ENCODE data around the gene XCR1. TPM values are rescaled to one million over a fixed set of nuclear protein-coding genes. Genes with fewer than 3 reads are reported as not detected.
A peak's percentile ranks its signal among the peaks of the same experiment; 100 is the strongest.

Gene XCR1
- total RNA-seq, 2 experiments from 2014 or later = not detected

DNA sequence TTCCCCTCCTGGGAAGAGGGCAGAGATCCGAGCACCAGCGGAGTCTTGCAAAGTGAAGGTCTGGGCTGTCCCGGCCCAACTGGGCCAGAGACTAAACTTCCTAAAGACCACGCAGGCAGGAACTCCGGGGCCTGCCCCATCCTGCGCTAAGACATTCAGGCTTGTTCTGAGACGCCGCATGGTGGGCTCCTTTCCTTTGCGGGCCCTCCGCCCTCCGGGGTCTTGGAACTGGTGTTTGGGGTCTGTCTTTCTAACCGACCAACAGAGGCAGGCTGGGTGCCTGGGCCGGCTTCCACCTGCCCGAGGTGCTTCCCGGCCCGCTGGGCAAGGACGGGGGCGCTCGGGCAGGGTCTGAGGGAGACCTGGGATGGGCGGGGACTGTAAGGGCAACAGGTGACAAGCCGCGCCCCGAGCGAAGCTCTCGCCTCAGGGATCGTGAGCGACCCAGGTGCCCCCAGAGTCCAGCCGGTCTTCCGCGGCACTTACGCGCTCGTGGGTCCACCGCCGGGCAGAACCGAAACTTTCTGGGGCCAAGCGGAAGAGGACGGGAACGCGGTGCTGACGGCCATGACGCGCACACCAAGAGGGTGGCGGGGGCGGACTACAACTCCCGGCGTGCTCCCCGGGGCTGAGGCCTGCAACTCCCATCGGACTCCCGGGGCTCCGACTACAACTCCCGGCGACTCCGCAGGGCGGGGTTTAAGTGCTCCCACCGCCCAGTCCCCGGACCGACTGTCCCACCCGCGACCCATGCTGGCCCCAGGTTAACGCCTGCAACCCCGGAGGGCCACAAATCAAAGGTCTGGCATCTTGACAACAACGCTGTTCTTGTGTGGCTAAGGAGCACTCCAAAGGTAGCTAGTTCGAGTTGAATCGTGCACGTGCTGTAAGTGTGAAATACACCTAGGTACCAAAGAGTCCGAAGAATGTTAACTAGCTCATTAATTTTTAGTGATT lies 31.8 kb downstream of the XCR1 start, which contains the start of gene FYCO1:
FYCO1 (minus strand) TSS at position 589 of the 957 bp plus-strand sequence. CDS start 10,914 bp downstream, outside the sequence.
- no peaks in the 10 kb centered on the region for H4K20me1 ChIP-seq (ENCODE audit: insufficient read depth, low read length)
- peak within 1 kb of the TSS; percentile 91 for H3K4me2 ChIP-seq (ENCODE audit: low read length)
- intact Hi-C loops (cut with micrococcal nuclease; ENCODE audit: unreplicated experiment) = no loop called here
- POLR2A ChIA-PET = interaction anchor here (0.6 to 1.1 kb wide), 8 partner anchors 18 to 553 kb away, joined by 3 to 6 read pairs (median 3); partner anchors contain the start of gene LZTFL1
- CTCF ChIA-PET (ENCODE audit: unreplicated experiment) = interaction anchor here (1.3 kb wide), 1 partner anchor 84 kb away, joined by 3 read pairs; no protein-coding TSS in a partner anchor
- no peaks in the 10 kb centered on the region for H3K9me3 ChIP-seq (ENCODE audit: low read length)
- no peaks in the 10 kb centered on the region for H3K36me3 ChIP-seq (ENCODE audit: insufficient read depth, low read length)
- peaks cover 30% of the 10 kb centered on the region for H3K4me1 ChIP-seq (ENCODE audit: insufficient read depth, low read length, poor library complexity, severe bottlenecking)
- peak within 1 kb of the TSS; percentile 33 for H3K27ac ChIP-seq (ENCODE audit: low read depth, low read length, poor library complexity, severe bottlenecking)
- H3K4me3 ChIP-seq (ENCODE audit: low read depth, low read length, poor library complexity, severe bottlenecking) = peak within 1 kb of the TSS; percentile 79
- peak; percentile 88 for DNase-seq (ENCODE audit: low spot score)
- TSS peak; percentile 77 for BruUV-seq (replicated peaks)
- peaks cover 23% of the 10 kb centered on the region; the same call in 1 of the 2 replicates for H3K79me2 ChIP-seq (ENCODE audit: insufficient read depth, low read depth, low read length)
- H2AFZ ChIP-seq (ENCODE audit: low read length) = peak within 1 kb of the TSS; percentile 92
- H3K9me2 ChIP-seq (ENCODE audit: insufficient read depth, low read length) = no peaks in the 10 kb centered on the region
- TF ChIP-seq, protein P1, sequence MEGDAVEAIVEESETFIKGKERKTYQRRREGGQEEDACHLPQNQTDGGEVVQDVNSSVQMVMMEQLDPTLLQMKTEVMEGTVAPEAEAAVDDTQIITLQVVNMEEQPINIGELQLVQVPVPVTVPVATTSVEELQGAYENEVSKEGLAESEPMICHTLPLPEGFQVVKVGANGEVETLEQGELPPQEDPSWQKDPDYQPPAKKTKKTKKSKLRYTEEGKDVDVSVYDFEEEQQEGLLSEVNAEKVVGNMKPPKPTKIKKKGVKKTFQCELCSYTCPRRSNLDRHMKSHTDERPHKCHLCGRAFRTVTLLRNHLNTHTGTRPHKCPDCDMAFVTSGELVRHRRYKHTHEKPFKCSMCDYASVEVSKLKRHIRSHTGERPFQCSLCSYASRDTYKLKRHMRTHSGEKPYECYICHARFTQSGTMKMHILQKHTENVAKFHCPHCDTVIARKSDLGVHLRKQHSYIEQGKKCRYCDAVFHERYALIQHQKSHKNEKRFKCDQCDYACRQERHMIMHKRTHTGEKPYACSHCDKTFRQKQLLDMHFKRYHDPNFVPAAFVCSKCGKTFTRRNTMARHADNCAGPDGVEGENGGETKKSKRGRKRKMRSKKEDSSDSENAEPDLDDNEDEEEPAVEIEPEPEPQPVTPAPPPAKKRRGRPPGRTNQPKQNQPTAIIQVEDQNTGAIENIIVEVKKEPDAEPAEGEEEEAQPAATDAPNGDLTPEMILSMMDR (conservative IDR thresholded peaks at IDR 0.05; ENCODE audit: low read length) = no peak
- TF ChIP-seq EZH2phosphoT487 (IDR thresholded peaks at IDR 0.05; ENCODE audit: borderline replicate concordance, low read depth, low read length) = no peak

DNA sequence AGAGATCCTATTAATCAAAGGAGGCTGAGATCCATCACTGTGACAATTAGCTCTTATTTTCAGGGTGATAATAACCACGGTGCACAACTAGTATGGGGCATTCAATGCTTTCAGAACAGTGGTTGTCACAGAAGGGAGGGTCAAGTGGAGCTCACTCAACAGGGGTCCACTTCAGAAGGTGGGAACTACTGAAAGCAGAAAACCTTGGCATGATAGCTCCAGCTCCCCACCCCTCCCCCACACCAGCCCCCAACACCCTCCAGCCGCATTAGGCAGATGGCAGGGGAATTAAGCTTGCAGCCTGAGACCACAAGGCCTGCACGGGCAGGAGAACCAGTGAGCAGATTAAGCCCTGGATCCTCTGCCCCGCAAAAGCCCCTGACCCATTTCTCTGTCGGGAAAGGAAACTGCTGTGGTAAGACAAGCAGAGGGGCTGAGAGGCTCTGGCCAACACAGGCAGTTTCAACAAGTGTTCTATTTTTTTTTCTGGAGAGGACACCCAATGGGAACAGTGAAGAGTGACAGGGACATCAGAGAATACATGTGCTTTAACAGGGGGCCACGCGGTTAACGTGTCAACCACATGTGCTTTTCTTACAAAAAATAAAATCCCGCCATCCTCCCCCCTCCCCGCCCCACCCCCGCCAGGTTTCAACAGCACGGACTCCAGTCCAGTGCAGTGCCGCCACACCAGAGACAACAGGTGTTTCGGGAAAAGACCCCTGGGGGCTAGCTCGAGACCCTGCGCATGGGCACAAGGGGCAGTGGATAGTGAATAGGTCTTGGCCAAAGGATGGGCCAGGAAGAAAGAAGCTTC lies 32.7 kb downstream of the XCR1 start:
- peak overlapping the region; percentile 79 for H3K4me3 ChIP-seq (ENCODE audit: low read depth, low read length, poor library complexity, severe bottlenecking)
- H3K79me2 ChIP-seq (ENCODE audit: insufficient read depth, low read depth, low read length) = peaks cover 23% of the 10 kb centered on the region; the same call in 1 of the 2 replicates
- ChIA-PET CTCF (ENCODE audit: unreplicated experiment) (interaction anchor here (0.6 to 1.3 kb wide), 3 partner anchors 83 to 235 kb away, joined by 3 to 4 read pairs (median 3); no protein-coding TSS in a partner anchor), POLR2A (interaction anchor here (0.6 to 1.1 kb wide), 4 partner anchors 17 to 554 kb away, joined by 3 to 6 read pairs (median 3); partner anchors contain the start of gene LZTFL1)
- no TSS peak for BruUV-seq (replicated peaks)
- no peaks in the 10 kb centered on the region for H3K36me3 ChIP-seq (ENCODE audit: insufficient read depth, low read length)
- no peaks in the 10 kb centered on the region for H3K9me3 ChIP-seq (ENCODE audit: low read length)
- H3K4me2 ChIP-seq (ENCODE audit: low read length) = peak overlapping the region; percentile 91
- H3K27ac ChIP-seq (ENCODE audit: low read depth, low read length, poor library complexity, severe bottlenecking) = peak overlapping the region; percentile 33
- DNase-seq (ENCODE audit: low spot score) = peak; percentile 38
- TF ChIP-seq, protein P1 (conservative IDR thresholded peaks at IDR 0.05; ENCODE audit: low read length) = no peak
- no peak for TF ChIP-seq EZH2phosphoT487 (IDR thresholded peaks at IDR 0.05; ENCODE audit: borderline replicate concordance, low read depth, low read length)
- peaks cover 30% of the 10 kb centered on the region for H3K4me1 ChIP-seq (ENCODE audit: insufficient read depth, low read length, poor library complexity, severe bottlenecking)
- H3K9me2 ChIP-seq (ENCODE audit: insufficient read depth, low read length) = no peaks in the 10 kb centered on the region
- intact Hi-C loops (cut with micrococcal nuclease; ENCODE audit: unreplicated experiment) = no loop called here
- no peaks in the 10 kb centered on the region for H4K20me1 ChIP-seq (ENCODE audit: insufficient read depth, low read length)
- H2AFZ ChIP-seq (ENCODE audit: low read length) = peak overlapping the region; percentile 92
